Bone marrow (tissue), 2 donors: ENCODE measurements around the gene CLOCK.

Source experiments
- DNase-seq, 2 donors: peaks; one replicate each; lab custom pipeline; 2025; lab: John Stamatoyannopoulos, UW

CLOCK gene

GRCh38 chr4:55543858-55544257 lies 2.9 kb downstream of the CLOCK start:
- no peak for DNase-seq

- no peak for DNase-seq
These were observed 6.4 kb downstream of the CLOCK start for GRCh38 chr4:55540271-55540670.

GRCh38 chr4:55539658-55540057 lies 7.1 kb downstream of the CLOCK start:
- DNase-seq, result no peak

- no peak for DNase-seq
These were observed 8.2 kb downstream of the CLOCK start for GRCh38 chr4:55538531-55538930.

- no peak for DNase-seq
These were observed 12.4 kb downstream of the CLOCK start for GRCh38 chr4:55534306-55534705.

- peak in 1 of 2 donors; percentile 11 for DNase-seq
These were observed 16.0 kb downstream of the CLOCK start for GRCh38 chr4:55530691-55531090.

- no peak for DNase-seq
These were observed 16.5 kb downstream of the CLOCK start for GRCh38 chr4:55530167-55530566.

- DNase-seq, result no peak
These were observed 18.2 kb downstream of the CLOCK start for GRCh38 chr4:55528491-55528890.

- DNase-seq, result no peak
These were observed 21.7 kb downstream of the CLOCK start for GRCh38 chr4:55524844-55525571.

GRCh38 chr4:55518442-55518841 lies 28.3 kb downstream of the CLOCK start:
- no peak for DNase-seq

GRCh38 chr4:55517526-55518229 lies 29.0 kb downstream of the CLOCK start:
- DNase-seq, result no peak

GRCh38 chr4:55512922-55513571 lies 33.7 kb downstream of the CLOCK start:
- no peak for DNase-seq

- DNase-seq, result no peak
These were observed 34.6 kb downstream of the CLOCK start for GRCh38 chr4:55512077-55512476.

GRCh38 chr4:55510685-55511084 lies 36.0 kb downstream of the CLOCK start:
- DNase-seq, result no peak

- DNase-seq, result no peak
These were observed 37.4 kb downstream of the CLOCK start for GRCh38 chr4:55509266-55509665.

- DNase-seq, result no peak
These were observed 39.1 kb downstream of the CLOCK start for GRCh38 chr4:55507612-55508011.

- DNase-seq, result no peak
These were observed 43.5 kb downstream of the CLOCK start for GRCh38 chr4:55503169-55503568.

- DNase-seq, result no peak
These were observed 46.6 kb downstream of the CLOCK start for GRCh38 chr4:55500072-55500471.

- DNase-seq, result no peak
These were observed 47.2 kb downstream of the CLOCK start for GRCh38 chr4:55499495-55499894.

- DNase-seq, result no peak
These were observed 48.7 kb downstream of the CLOCK start for GRCh38 chr4:55498051-55498450.

GRCh38 chr4:55491486-55491885 lies 55.2 kb downstream of the CLOCK start:
- DNase-seq, result no peak

GRCh38 chr4:55488716-55489115 lies 58.0 kb downstream of the CLOCK start:
- no peak for DNase-seq

GRCh38 chr4:55485821-55486220 lies 60.9 kb downstream of the CLOCK start:
- DNase-seq, result no peak
